Stimulated activated naive CD8-positive, alpha-beta T cell treated with anti-CD3 and anti-CD28 coated beads, Interleukin-15, Interleukin-2, amounts not matched to agents 100 ng/mL and 50 ng/mL, for 24 hours (primary cell): ENCODE results near the gene IL7R.
"Not testable (repeated sequence)": the region's sequence is repeated elsewhere in the genome, so short reads cannot be mapped to it uniquely, and the experiment has no call there.

Experiments used
- H3K27ac Mint-ChIP-seq: one replicate; pipeline ENCODE4 v1.8.0; 2021; ENCODE audit warnings: mild to moderate bottlenecking, mixed read lengths
- H3K27me3 Mint-ChIP-seq: one replicate; pipeline ENCODE4 v1.8.0; 2021; ENCODE audit warnings: mixed read lengths
- H3K36me3 Mint-ChIP-seq: one replicate; pipeline ENCODE4 v1.8.0; 2021; ENCODE audit warnings: low read depth, mixed read lengths
- H3K4me1 Mint-ChIP-seq: one replicate; pipeline ENCODE4 v1.8.0; 2021; ENCODE audit warnings: low read depth, mixed read lengths
- H3K4me3 Mint-ChIP-seq: one replicate; pipeline ENCODE4 v1.8.0; 2021; ENCODE audit warnings: mild to moderate bottlenecking, mixed read lengths
- H3K9me3 Mint-ChIP-seq: one replicate; pipeline ENCODE4 v1.8.0; 2021; ENCODE audit warnings: mixed read lengths

The IL7R gene

DNA sequence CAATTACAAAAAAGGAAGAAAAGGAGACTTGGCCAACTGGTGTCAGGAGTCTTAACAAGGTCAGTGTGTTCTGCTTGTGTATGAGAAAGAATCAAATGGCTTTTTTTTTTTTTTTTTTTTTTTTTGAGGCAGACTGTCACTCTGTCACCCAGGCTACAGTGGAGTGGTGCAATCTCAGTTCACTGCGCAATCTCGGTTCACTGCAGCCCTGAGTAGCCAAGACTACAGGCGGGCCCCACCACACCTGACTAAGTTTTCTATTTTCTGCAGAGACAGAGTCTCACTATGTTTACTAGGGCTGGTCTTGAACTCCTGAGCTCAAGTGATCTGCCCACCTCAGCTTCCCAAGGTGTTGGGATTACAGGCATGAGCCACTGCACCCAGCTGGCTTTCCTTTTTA, 3.1 kb upstream of the IL7R start:
- Mint-ChIP-seq H3K27me3 (no peaks in the 10 kb centered on the region), H3K4me1 (peaks cover 88% of the 10 kb centered on the region), H3K9me3 (no peaks in the 10 kb centered on the region), H3K4me3 (peak overlapping the region; percentile 95), H3K36me3 (peaks cover 46% of the 10 kb centered on the region), H3K27ac (peak overlapping the region; percentile 97)

DNA sequence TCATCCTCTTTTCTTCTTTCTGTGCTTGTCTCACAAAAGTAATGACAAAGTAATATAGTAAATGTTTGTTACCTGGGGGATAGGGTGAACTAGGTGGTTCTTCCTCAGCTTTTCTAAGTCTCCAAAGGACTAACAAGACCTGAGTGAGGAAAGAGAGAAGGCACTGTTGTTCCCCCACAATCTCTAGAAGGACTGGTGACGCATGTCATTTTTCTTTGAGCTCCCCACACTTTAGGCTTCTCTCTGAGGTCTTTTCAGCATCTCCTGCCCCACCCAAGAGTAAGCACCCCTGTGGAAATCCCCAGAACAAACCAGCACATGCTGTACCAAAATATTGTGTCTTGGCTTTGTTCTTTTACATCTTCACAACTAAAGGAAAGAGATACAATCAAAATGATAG, 2.4 kb upstream of the IL7R start:
- peaks cover 52% of the 10 kb centered on the region for H3K36me3 Mint-ChIP-seq
- H3K27me3 Mint-ChIP-seq, result no peaks in the 10 kb centered on the region
- peak overlapping the region; percentile 95 for H3K4me3 Mint-ChIP-seq
- no peaks in the 10 kb centered on the region for H3K9me3 Mint-ChIP-seq
- H3K4me1 Mint-ChIP-seq, result peaks cover 92% of the 10 kb centered on the region
- peak overlapping the region; percentile 97 for H3K27ac Mint-ChIP-seq

- no peaks in the 10 kb centered on the region for H3K27me3 Mint-ChIP-seq
- no peaks in the 10 kb centered on the region for H3K9me3 Mint-ChIP-seq
- H3K4me1 Mint-ChIP-seq, result peaks cover 93% of the 10 kb centered on the region
- H3K27ac Mint-ChIP-seq, result peak overlapping the region; percentile 97
- H3K4me3 Mint-ChIP-seq, result peak overlapping the region; percentile 95
- H3K36me3 Mint-ChIP-seq, result peaks cover 61% of the 10 kb centered on the region
These were observed 1.5 kb upstream of the IL7R start for GRCh38 chr5:35855187-35855586.

DNA sequence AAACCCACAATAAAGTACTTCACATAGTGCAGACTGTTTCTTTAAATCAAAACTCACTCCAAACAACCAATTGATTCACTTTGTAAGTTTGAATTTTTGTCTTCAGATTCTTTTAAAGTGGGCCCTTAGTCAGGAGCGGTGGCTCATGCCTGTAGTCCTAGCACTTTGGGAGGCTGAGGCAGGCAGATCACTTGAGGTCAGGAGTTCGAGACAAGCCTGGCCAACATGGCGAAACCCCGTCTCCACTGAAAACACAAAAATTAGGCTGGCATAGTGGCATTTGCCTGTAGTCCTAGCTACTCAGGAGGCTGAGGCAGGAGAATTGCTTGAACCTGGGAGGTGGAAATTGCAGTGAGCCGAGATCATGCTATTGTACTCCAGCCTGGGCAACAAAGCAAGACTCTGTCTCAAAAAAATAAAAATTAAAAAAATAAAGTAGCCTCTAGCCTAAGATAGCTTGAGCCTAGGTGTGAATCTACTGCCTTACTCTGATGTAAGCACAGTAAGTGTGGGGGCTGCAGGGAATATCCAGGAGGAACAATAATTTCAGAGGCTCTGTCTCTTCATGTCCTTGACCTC, 416 bp upstream of the IL7R start:
- Mint-ChIP-seq H3K4me3 (peak overlapping the region; percentile 95), H3K4me1 (peaks cover 93% of the 10 kb centered on the region), H3K36me3 (peaks cover 72% of the 10 kb centered on the region)

GRCh38 chr5:35857606-35858205, 1.0 kb downstream of the IL7R start:
- H3K9me3 Mint-ChIP-seq, result no peaks in the 10 kb centered on the region
- peaks cover 93% of the 10 kb centered on the region for H3K4me1 Mint-ChIP-seq
- peak overlapping the region; percentile 97 for H3K27ac Mint-ChIP-seq
- H3K36me3 Mint-ChIP-seq, result peaks cover 86% of the 10 kb centered on the region
- no peaks in the 10 kb centered on the region for H3K27me3 Mint-ChIP-seq
- H3K4me3 Mint-ChIP-seq, result peak overlapping the region; percentile 95

More for the DNA sequence above, 416 bp upstream of the IL7R start:
- H3K27ac Mint-ChIP-seq, result peak overlapping the region; percentile 97
- H3K27me3 Mint-ChIP-seq, H3K9me3 Mint-ChIP-seq: not testable (repeated sequence)

- Mint-ChIP-seq H3K4me3 (peak overlapping the region; percentile 88), H3K9me3 (no peaks in the 10 kb centered on the region), H3K4me1 (peaks cover 93% of the 10 kb centered on the region), H3K36me3 (peaks cover 89% of the 10 kb centered on the region), H3K27me3 (no peaks in the 10 kb centered on the region), H3K27ac (peak overlapping the region; percentile 84)
These were observed 2.5 kb downstream of the IL7R start for GRCh38 chr5:35859101-35859661.

GRCh38 chr5:35860686-35861085, 4.0 kb downstream of the IL7R start:
- no peaks in the 10 kb centered on the region for H3K27me3 Mint-ChIP-seq
- H3K4me3 Mint-ChIP-seq, result peak overlapping the region; percentile 88
- peaks cover 94% of the 10 kb centered on the region for H3K36me3 Mint-ChIP-seq
- peaks cover 3% of the 10 kb centered on the region for H3K9me3 Mint-ChIP-seq
- H3K27ac Mint-ChIP-seq, result peak overlapping the region; percentile 84
- H3K4me1 Mint-ChIP-seq, result peaks cover 93% of the 10 kb centered on the region

DNA sequence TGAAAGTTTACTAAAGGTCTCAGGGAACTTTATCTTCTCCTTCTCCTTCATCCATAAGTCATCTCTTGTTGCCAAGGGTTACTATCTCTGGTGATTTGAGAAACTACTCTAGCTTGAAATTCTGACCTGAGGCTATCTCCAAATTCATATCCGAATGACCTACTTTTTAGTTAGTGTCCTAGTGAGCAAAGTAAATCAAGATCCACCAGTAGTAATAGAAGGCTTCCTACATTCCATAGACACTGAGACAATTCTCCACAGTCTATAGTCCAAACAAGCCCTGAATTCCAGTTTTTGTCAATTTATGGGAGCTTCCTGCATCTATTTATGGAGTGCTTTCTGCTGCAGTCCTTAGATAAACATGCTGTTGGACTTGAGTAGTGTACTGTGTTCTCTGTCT, 5.0 kb downstream of the IL7R start:
- H3K36me3 Mint-ChIP-seq, result peaks cover 96% of the 10 kb centered on the region
- peaks cover 3% of the 10 kb centered on the region for H3K9me3 Mint-ChIP-seq
- H3K27ac Mint-ChIP-seq, result peak overlapping the region; percentile 84
- no peaks in the 10 kb centered on the region for H3K27me3 Mint-ChIP-seq
- peaks cover 91% of the 10 kb centered on the region for H3K4me1 Mint-ChIP-seq
- peak overlapping the region; percentile 88 for H3K4me3 Mint-ChIP-seq

GRCh38 chr5:35862126-35862525, 5.4 kb downstream of the IL7R start:
- H3K4me1 Mint-ChIP-seq, result peaks cover 90% of the 10 kb centered on the region
- H3K9me3 Mint-ChIP-seq, result peaks cover 3% of the 10 kb centered on the region
- H3K36me3 Mint-ChIP-seq, result peaks cover 95% of the 10 kb centered on the region
- H3K27me3 Mint-ChIP-seq, result no peaks in the 10 kb centered on the region
- peak overlapping the region; percentile 88 for H3K4me3 Mint-ChIP-seq
- peak overlapping the region; percentile 84 for H3K27ac Mint-ChIP-seq

DNA sequence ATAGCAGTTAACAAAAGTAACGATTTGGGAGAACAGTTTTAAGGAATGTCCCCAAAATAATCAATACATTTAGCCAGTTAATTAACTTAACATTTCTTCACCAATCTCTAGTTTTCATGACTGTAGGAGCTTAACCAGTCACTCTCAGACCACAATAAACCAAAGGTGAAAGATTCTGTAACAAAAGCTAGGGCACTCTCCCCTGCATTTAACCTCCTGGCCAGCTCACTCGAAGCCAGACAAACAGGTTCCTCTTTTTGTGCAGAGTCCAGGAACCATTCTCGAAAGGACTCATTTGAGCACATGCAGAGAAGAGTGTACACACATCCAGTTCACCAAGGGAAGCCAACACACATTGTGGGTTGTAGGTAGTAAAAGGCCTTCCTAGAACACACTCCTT, 6.5 kb downstream of the IL7R start:
- Mint-ChIP-seq H3K27ac (peak overlapping the region; percentile 84), H3K4me1 (peaks cover 91% of the 10 kb centered on the region), H3K36me3 (peaks cover 95% of the 10 kb centered on the region), H3K27me3 (no peaks in the 10 kb centered on the region), H3K9me3 (peaks cover 3% of the 10 kb centered on the region), H3K4me3 (peak overlapping the region; percentile 88)

DNA sequence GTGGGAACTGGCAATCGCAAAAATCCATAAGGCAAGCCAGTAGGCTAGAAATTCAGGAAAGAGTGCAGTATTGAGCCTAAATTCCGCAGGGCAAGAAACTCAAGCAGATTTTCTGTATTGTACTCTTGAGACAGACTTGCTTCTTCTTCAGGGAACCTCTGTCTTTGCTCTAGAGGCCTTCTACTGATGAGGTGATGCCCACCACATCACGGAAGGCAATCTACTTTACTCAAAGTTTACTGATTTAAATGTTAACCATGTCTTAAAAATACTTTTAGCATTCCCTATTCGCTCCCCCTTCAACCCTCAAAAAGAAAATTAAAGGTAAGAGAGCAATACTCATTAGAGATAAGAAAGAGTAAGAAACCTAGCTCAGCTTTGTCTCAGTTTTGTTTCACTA, 11.3 kb downstream of the IL7R start:
- Mint-ChIP-seq H3K27me3 (no peaks in the 10 kb centered on the region), H3K4me1 (peaks cover 86% of the 10 kb centered on the region), H3K27ac (peak overlapping the region; percentile 39), H3K4me3 (no peak overlapping the region), H3K36me3 (peaks cover 94% of the 10 kb centered on the region), H3K9me3 (peaks cover 10% of the 10 kb centered on the region)

DNA sequence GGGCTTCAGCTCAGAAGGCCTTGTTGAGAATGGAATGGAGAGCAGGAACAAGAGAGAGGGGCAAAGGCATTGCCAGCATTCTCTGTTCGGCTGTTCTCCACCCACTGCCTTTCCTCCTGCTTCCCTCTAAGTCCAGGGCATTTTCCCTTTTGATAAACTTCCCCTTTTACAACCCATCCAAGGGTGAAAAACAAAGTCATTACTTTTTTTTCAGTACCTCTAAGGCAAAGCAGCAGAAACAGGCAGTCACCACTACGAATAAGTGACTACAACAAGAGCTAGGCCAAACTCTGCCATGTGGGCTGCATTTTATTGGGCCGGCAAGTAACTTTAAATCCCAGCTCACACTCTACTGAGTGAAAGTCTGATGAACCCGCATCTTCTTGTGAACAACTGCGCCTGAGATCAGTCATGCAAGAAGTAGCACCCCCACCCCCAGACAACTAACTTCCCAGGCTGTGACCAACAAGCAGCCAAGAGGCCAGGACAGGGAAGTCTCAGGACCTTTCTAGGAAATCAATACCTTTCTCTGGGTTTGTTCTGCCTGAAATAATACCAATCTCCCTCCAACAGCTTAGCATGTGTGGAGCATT, 13.1 kb downstream of the IL7R start:
- Mint-ChIP-seq H3K27me3 (no peaks in the 10 kb centered on the region), H3K4me3 (no peak overlapping the region), H3K27ac (peak overlapping the region; percentile 84), H3K4me1 (peaks cover 82% of the 10 kb centered on the region), H3K9me3 (peaks cover 10% of the 10 kb centered on the region), H3K36me3 (peaks cover 94% of the 10 kb centered on the region)

- Mint-ChIP-seq H3K4me3 (no peak overlapping the region), H3K27ac (peak overlapping the region; percentile 50), H3K4me1 (peaks cover 82% of the 10 kb centered on the region)
These were observed 13.9 kb downstream of the IL7R start for GRCh38 chr5:35870605-35871004.

DNA sequence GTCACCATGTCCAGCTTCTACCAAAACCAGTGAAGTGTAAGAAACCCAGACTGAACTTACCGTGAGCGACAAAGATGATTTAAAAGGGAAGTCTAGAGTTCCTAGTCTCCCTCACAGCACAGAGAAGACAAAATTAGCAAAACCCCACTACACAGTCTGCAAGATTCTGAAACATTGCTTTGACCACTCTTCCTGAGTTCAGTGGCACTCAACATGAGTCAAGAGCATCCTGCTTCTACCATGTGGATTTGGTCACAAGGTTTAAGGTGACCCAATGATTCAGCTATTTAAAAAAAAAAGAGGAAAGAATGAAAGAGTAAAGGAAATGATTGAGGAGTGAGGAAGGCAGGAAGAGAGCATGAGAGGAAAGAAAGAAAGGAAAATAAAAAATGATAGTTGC, 19.8 kb downstream of the IL7R start:
- Mint-ChIP-seq H3K36me3 (peaks cover 92% of the 10 kb centered on the region), H3K27me3 (no peaks in the 10 kb centered on the region), H3K27ac (peak overlapping the region; percentile 83), H3K9me3 (peaks cover 7% of the 10 kb centered on the region), H3K4me3 (peak overlapping the region; percentile 44), H3K4me1 (peaks cover 81% of the 10 kb centered on the region)

More at GRCh38 chr5:35870605-35871004, 13.9 kb downstream of the IL7R start:
- H3K27me3 Mint-ChIP-seq, result no peaks in the 10 kb centered on the region
- peaks cover 7% of the 10 kb centered on the region for H3K9me3 Mint-ChIP-seq
- H3K36me3 Mint-ChIP-seq, result peaks cover 94% of the 10 kb centered on the region

GRCh38 chr5:35876922-35877321, 20.2 kb downstream of the IL7R start:
- peaks cover 87% of the 10 kb centered on the region for H3K36me3 Mint-ChIP-seq
- no peaks in the 10 kb centered on the region for H3K27me3 Mint-ChIP-seq
- H3K27ac Mint-ChIP-seq, result peak overlapping the region; percentile 83
- peak overlapping the region; percentile 18 for H3K4me3 Mint-ChIP-seq
- peaks cover 78% of the 10 kb centered on the region for H3K4me1 Mint-ChIP-seq
- peaks cover 4% of the 10 kb centered on the region for H3K9me3 Mint-ChIP-seq
